CD4-positive, CD25-positive, alpha-beta regulatory T cell (primary cell): ENCODE results near the gene IL11. TPM values are rescaled to one million over a fixed set of nuclear protein-coding genes. Genes with fewer than 3 reads are reported as not detected.

ENCODE experiments used
- ATAC-seq, 2 donors: fragments of 150-1000 bp; cut with Tn5 transposase; one replicate each; pipeline ENCODE4 v1.10.0; 2021; ENCODE audit warnings: low read depth in 2 of 2, moderate number of reproducible peaks in 2 of 2, moderate library complexity in 1 of 2
- DNase-seq, 3 donors: peaks; one replicate each; pipeline versions ENCODE4 v3.0.0 to v3.0.0-alpha.2; 2012 to 2022; ENCODE audit warnings: mixed read lengths in 1 of 3
- H3K27ac ChIP-seq: one replicate; pipeline ENCODE4 v1.7.0; 2013; ENCODE audit warnings: mild to moderate bottlenecking, low read length; ENCODE audit not compliant: insufficient read depth, poor library complexity, severe bottlenecking
- H3K27me3 ChIP-seq: one replicate; pipeline ENCODE4 v1.7.0; 2013; ENCODE audit warnings: low read length; ENCODE audit not compliant: control insufficient read depth, insufficient read depth
- H3K36me3 ChIP-seq: one replicate; pipeline ENCODE4 v1.7.0; 2013; ENCODE audit warnings: mild to moderate bottlenecking, low read length, moderate library complexity; ENCODE audit not compliant: control insufficient read depth, insufficient read depth
- H3K4me1 ChIP-seq: 2 replicates; pipeline ENCODE4 v1.7.0; 2013; ENCODE audit warnings: mild to moderate bottlenecking, low read length; ENCODE audit not compliant: insufficient read depth, control insufficient read depth, poor library complexity, severe bottlenecking
- H3K4me3 ChIP-seq: one replicate; pipeline ENCODE4 v1.7.0; 2013; ENCODE audit warnings: low read depth, mild to moderate bottlenecking, low read length, moderate library complexity
- H3K9me3 ChIP-seq, 2 experiments: 1 replicate in 1 of 2; 2 replicates in 1 of 2; pipeline ENCODE4 v1.7.0; 2013; ENCODE audit warnings: low read length in 2 of 2, mild to moderate bottlenecking in 1 of 2, moderate library complexity in 1 of 2; ENCODE audit not compliant: control insufficient read depth in 2 of 2
- H3K27ac Mint-ChIP-seq, 3 donors: one replicate each; pipeline ENCODE4 v1.8.0; 2020 to 2022; ENCODE audit warnings: mild to moderate bottlenecking in 3 of 3, mixed read lengths in 3 of 3, moderate library complexity in 2 of 3
- H3K27me3 Mint-ChIP-seq: one replicate; pipeline ENCODE4 v1.8.0; 2022; ENCODE audit warnings: mild to moderate bottlenecking, mixed read lengths
- H3K36me3 Mint-ChIP-seq: one replicate; pipeline ENCODE4 v1.8.0; 2020; ENCODE audit warnings: mixed read lengths
- H3K4me1 Mint-ChIP-seq, 4 donors: one replicate each; pipeline ENCODE4 v1.8.0; 2020 to 2022; ENCODE audit warnings: mixed read lengths in 4 of 4, mild to moderate bottlenecking in 1 of 4
- H3K4me3 Mint-ChIP-seq, 4 donors: one replicate each; pipeline ENCODE4 v1.8.0; 2020 to 2022; ENCODE audit warnings: mild to moderate bottlenecking in 4 of 4, mixed read lengths in 4 of 4, moderate library complexity in 3 of 4
- H3K9me3 Mint-ChIP-seq, 7 donors: one replicate each; pipeline ENCODE4 v1.8.0; 2020 to 2022; ENCODE audit warnings: mixed read lengths in 7 of 7, mild to moderate bottlenecking in 3 of 7, moderate library complexity in 2 of 7
- polyA plus RNA-seq, 4 donors: library from polyadenylated mRNA; unstranded; fragments of 300-500 nt; fragmentation: Illumina TruSeq; gene quantifications; one replicate each; pipeline ENCODE4 v1.2.3, GENCODE V29; 2021
- total RNA-seq: library from RNA; stranded (reverse); gene quantifications from one replicate; pipeline ENCODE4 v1.2.3, GENCODE V29; 2022

IL11 gene
- total and polyA plus RNA-seq, 5 donors from 2014 or later, result not detected

DNA sequence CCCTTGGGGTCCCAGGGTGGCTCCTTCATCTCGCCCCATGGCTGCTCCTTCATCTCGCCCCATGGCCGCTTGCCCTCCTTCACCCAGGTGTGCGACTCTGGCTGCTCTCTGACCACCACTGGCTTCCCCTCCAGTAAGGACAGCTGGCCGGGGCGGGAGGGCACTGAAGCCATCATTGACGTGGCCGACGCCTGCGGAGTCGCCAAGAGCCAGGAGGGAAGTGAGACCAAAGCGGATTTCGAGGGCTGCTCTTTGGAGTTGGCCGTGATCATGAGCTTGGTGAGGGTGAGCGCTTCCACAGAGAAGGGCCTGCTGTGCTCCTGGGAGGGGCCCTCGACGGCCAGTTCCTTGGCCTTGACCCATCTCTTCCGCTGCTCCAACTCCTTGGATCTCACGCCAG, 11.8 kb downstream of the IL11 start:
- H3K9me3 Mint-ChIP-seq, result peaks cover 0 to 1% (median 0%) of the 10 kb centered on the region in 7 donors
- Histone ChIP-seq H3K9me3 (no peaks in the 10 kb centered on the region), H3K4me3 (no peak overlapping the region), H3K27ac (no peak overlapping the region), H3K27me3 (peaks cover 4% of the 10 kb centered on the region), H3K4me1 (peaks cover 13% of the 10 kb centered on the region), H3K36me3 (no peaks in the 10 kb centered on the region)
- no peak for ATAC-seq
- DNase-seq, result no peak
- H3K4me1 Mint-ChIP-seq, result peaks cover 0 to 7% (median 2%) of the 10 kb centered on the region in 4 donors
- H3K36me3 Mint-ChIP-seq, result no peaks in the 10 kb centered on the region
- H3K27me3 Mint-ChIP-seq, result peaks cover 28% of the 10 kb centered on the region
- peak overlapping the region in 1 of 4 donors; percentile 27 for H3K4me3 Mint-ChIP-seq
- H3K27ac Mint-ChIP-seq, result no peak overlapping the region

DNA sequence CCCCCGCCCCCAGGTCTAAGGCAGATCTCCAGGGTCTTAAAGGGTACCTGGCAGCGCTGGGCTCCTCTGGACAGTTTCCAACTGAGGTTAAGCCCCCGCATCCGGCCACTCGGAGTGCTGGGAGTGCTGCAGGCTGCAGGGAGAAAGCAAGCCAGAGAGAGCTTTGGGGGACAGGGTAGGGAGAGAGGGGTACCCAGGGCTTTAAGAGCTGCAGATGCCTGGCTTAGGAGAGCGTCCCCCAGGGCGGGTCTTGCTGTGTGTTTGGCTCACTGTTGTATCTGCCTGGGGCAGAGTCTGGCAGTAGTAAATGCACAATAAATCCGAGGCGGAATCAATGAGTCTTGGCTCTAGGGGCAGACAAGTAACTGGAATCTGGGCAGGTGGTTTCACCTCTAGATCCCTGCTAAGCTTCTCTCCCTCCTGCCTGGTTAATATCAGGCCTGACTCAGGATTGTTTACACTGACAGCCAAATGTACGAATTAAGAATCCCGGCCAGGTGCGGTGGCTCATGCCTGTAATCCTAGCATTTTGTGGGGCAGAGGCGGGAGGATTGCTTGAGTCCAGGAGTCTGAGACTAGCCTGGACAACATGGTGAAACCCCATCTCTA, 14.9 kb downstream of the IL11 start:
- Mint-ChIP-seq H3K27me3 (peaks cover 60% of the 10 kb centered on the region), H3K36me3 (no peaks in the 10 kb centered on the region), H3K9me3 (peaks cover 0 to 3% (median 0%) of the 10 kb centered on the region in 7 donors), H3K4me1 (peaks cover 0 to 29% (median 13%) of the 10 kb centered on the region in 4 donors), H3K4me3 (peak overlapping the region; percentile 23 to 61 (median 40)), H3K27ac (peak overlapping the region in 1 of 3 donors; percentile 43)
- H3K27me3 ChIP-seq, result peaks cover 18% of the 10 kb centered on the region
- peaks cover 20% of the 10 kb centered on the region for H3K4me1 ChIP-seq
- no peaks in the 10 kb centered on the region for H3K9me3 ChIP-seq
- no peaks in the 10 kb centered on the region for H3K36me3 ChIP-seq
- H3K27ac ChIP-seq, result no peak overlapping the region
- ATAC-seq (no peak), DNase-seq (no peak)
- H3K4me3 ChIP-seq, result no peak overlapping the region

- H3K27ac Mint-ChIP-seq, result peak within 1 kb of the TSS in 1 of 3 donors; percentile 43
- no peaks in the 10 kb centered on the region for H3K36me3 Mint-ChIP-seq
- no peak within 1 kb of the TSS for H3K4me3 ChIP-seq
- H3K4me1 Mint-ChIP-seq, result peaks cover 0 to 29% (median 13%) of the 10 kb centered on the region in 4 donors
- no peak within 1 kb of the TSS for H3K27ac ChIP-seq
- no peak for ATAC-seq
- peaks cover 60% of the 10 kb centered on the region for H3K27me3 Mint-ChIP-seq
- H3K4me3 Mint-ChIP-seq, result peak within 1 kb of the TSS; percentile 58 to 81 (median 73)
- peaks cover 18% of the 10 kb centered on the region for H3K27me3 ChIP-seq
- H3K9me3 Mint-ChIP-seq, result peaks cover 0 to 3% (median 0%) of the 10 kb centered on the region in 7 donors
- no peaks in the 10 kb centered on the region for H3K9me3 ChIP-seq
- H3K4me1 ChIP-seq, result peaks cover 20% of the 10 kb centered on the region
- DNase-seq, result no peak
- no peaks in the 10 kb centered on the region for H3K36me3 ChIP-seq
These were observed 15.5 kb downstream of the IL11 start, which contains the start of gene COX6B2 for GRCh38 chr19:55354698-55355212. Gene COX6B2 (minus strand): TSS chr19:55354719. CDS start chr19:55354521, 198 bp downstream.

DNA sequence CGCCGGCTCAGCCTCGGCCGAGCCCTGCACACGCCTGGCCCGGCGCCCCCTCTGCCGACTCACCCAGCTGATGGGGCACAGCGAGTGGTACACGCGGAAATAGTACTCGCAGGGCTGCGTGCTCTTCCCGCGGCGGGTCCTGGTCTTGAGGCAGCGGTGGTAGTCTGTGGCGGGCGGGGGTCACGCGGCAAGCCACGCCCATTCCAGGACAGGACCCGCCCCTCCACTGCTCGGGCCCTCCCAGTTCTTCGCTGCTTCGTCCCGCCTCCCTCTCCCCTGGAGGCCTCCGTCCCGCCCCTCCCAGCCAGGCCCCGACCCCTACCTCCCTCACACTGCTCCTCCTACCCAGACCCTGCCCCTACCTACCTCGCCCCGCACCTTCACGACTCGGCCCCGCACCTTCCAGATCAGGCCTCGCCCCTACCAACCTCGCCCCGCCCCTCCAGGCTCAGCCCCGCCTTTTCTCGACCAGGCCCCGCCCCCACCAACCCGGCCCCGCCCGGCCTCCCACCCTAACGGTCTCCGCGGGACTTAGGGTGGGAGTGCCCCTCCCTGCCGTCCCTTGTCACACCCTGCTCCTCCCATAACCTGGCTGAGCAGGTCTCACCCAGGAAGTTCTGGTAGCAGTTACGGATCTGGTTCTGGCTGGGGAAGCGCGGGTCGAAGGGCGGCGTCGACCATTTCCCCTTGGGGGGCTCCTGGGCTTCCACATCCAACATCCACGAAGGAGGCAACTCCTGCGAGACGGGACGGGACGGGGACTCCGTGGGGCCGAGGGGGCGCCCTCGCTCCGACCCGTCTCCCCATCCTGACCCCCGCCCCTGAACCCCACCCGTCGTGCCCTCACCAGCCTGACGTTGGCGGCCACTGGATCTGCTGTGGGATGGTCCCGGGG, 16.2 kb downstream of the IL11 start:
- H3K27me3 Mint-ChIP-seq, result peaks cover 60% of the 10 kb centered on the region
- Histone ChIP-seq H3K27me3 (peaks cover 18% of the 10 kb centered on the region), H3K4me3 (no peak overlapping the region), H3K4me1 (peaks cover 20% of the 10 kb centered on the region), H3K27ac (no peak overlapping the region), H3K36me3 (no peaks in the 10 kb centered on the region), H3K9me3 (no peaks in the 10 kb centered on the region)
- peaks cover 0 to 29% (median 13%) of the 10 kb centered on the region in 4 donors for H3K4me1 Mint-ChIP-seq
- peaks cover 0 to 3% (median 0%) of the 10 kb centered on the region in 7 donors for H3K9me3 Mint-ChIP-seq
- no peaks in the 10 kb centered on the region for H3K36me3 Mint-ChIP-seq
- DNase-seq (peak; percentile 49 to 66 (median 64)), ATAC-seq (peak; percentile 70 to 81)
- H3K4me3 Mint-ChIP-seq, result peak overlapping the region; percentile 58 to 73 (median 72)
- H3K27ac Mint-ChIP-seq, result no peak overlapping the region

DNA sequence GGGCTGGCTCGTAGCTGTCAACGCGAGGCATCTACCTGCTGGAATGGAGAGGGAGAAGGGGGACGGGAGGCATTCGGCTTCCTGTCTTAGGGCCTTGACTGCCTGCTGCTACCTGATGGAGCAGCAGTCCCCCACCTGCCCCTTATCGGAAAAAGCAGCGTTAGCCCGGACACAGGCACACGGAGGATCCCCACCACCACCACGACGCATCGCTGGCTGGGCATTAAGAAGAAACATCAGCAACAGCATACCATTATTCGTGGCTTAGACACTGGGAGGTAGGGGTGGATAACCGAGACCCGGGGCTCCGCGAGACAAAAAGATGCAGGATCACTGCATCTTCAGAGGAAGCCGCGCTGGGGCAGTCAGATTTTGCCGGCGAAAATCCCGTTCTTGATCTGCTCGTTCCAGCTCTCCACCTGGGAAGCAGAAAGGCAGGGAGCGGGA, 16.9 kb downstream of the IL11 start:
- H3K36me3 Mint-ChIP-seq, result no peaks in the 10 kb centered on the region
- peaks cover 0 to 29% (median 13%) of the 10 kb centered on the region in 4 donors for H3K4me1 Mint-ChIP-seq
- DNase-seq, result no peak
- peak overlapping the region; percentile 1 for H3K4me3 ChIP-seq
- no peaks in the 10 kb centered on the region for H3K36me3 ChIP-seq
- no peak for ATAC-seq
- H3K27ac ChIP-seq, result no peak overlapping the region
- peaks cover 18% of the 10 kb centered on the region for H3K27me3 ChIP-seq
- H3K4me3 Mint-ChIP-seq, result peak overlapping the region; percentile 58 to 81 (median 73)
- H3K4me1 ChIP-seq, result peaks cover 20% of the 10 kb centered on the region
- peaks cover 60% of the 10 kb centered on the region for H3K27me3 Mint-ChIP-seq
- H3K9me3 ChIP-seq, result no peaks in the 10 kb centered on the region
- peak overlapping the region in 2 of 3 donors; percentile 38 to 51 for H3K27ac Mint-ChIP-seq
- H3K9me3 Mint-ChIP-seq, result peaks cover 0 to 4% (median 0%) of the 10 kb centered on the region in 7 donors

DNA sequence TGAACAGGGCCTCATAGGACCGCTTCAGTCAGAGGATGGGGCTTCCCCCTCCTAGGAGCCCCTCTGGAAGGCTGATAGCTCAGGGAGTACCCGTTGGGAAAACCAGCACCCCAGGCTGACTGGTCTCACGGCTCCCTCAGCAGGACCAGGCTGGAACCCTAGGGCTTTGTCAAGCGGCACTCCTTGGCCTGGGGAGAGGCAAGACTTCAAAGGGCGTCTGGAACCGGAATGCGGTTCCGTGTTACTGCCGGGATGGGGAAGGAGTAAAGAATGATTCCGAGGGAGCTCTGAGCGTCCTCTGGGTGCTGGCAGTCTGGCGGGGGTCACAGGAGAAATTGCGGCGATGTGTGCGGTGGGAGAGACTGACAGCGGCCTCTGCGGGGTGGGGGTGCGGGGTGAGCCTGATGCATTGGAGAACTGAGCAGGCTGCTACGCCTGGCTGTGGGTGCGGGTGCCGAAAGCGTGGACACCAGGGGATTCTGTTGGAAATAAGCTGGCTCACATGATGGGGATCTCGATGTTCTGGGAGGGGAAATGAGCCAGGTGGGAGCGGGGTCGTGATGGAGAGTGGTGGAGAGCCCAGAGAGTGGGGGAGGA, 17.6 kb downstream of the IL11 start:
- Mint-ChIP-seq H3K27me3 (peaks cover 60% of the 10 kb centered on the region), H3K36me3 (no peaks in the 10 kb centered on the region), H3K9me3 (peaks cover 0 to 4% (median 0%) of the 10 kb centered on the region in 7 donors), H3K4me1 (peaks cover 0 to 29% (median 13%) of the 10 kb centered on the region in 4 donors), H3K4me3 (peak overlapping the region; percentile 61 to 74 (median 68)), H3K27ac (no peak overlapping the region)
- Histone ChIP-seq H3K9me3 (no peaks in the 10 kb centered on the region), H3K27ac (no peak overlapping the region), H3K4me1 (peaks cover 20% of the 10 kb centered on the region), H3K27me3 (peaks cover 18% of the 10 kb centered on the region), H3K36me3 (no peaks in the 10 kb centered on the region), H3K4me3 (no peak overlapping the region)
- DNase-seq (no peak), ATAC-seq (no peak)

GRCh38 chr19:55352040-55352439, 18.2 kb downstream of the IL11 start:
- H3K4me3 ChIP-seq, result no peak overlapping the region
- Mint-ChIP-seq H3K27ac (no peak overlapping the region), H3K9me3 (peaks cover 0 to 4% (median 0%) of the 10 kb centered on the region in 7 donors), H3K4me1 (peaks cover 0 to 29% (median 13%) of the 10 kb centered on the region in 4 donors), H3K4me3 (peak overlapping the region in 3 of 4 donors; percentile 41 to 96 (median 74)), H3K27me3 (peaks cover 56% of the 10 kb centered on the region), H3K36me3 (no peaks in the 10 kb centered on the region)
- no peak overlapping the region for H3K27ac ChIP-seq
- H3K27me3 ChIP-seq, result peaks cover 18% of the 10 kb centered on the region
- H3K36me3 ChIP-seq, result no peaks in the 10 kb centered on the region
- DNase-seq, result no peak
- ATAC-seq, result no peak
- no peaks in the 10 kb centered on the region for H3K9me3 ChIP-seq
- peaks cover 20% of the 10 kb centered on the region for H3K4me1 ChIP-seq
